H4 (cell line): ENCODE measurements around the gene GNRHR. TPM values are rescaled to one million over a fixed set of nuclear protein-coding genes. Genes with fewer than 3 reads are reported as not detected.
A peak's percentile ranks its signal among the peaks of the same experiment; 100 is the strongest.
"Not testable (repeated sequence)": the region's sequence is repeated elsewhere in the genome, so short reads cannot be mapped to it uniquely, and the experiment has no call there.

ENCODE experiments used
- DNase-seq: peaks from one replicate; pipeline ENCODE4 v3.0.0-alpha.2; 2015; ENCODE audit warnings: low spot score
- total RNA-seq: library from RNA; depleted of rRNA; stranded (reverse); fragments of >200 nt; shearing (Covaris generic); gene quantifications from 2 replicates; pipeline ENCODE4 v1.2.3, GENCODE V29; 2014

GNRHR gene
- total RNA-seq, 1 experiment from 2014 or later = not detected

- DNase-seq = no peak
Measured at GRCh38 chr4:67727124-67727850, 26.9 kb downstream of the GNRHR start.

GRCh38 chr4:67725981-67726380, 28.2 kb downstream of the GNRHR start:
- DNase-seq = no peak

GRCh38 chr4:67725132-67725531, 29.1 kb downstream of the GNRHR start:
- DNase-seq = no peak

- DNase-seq = no peak
Measured at GRCh38 chr4:67723949-67724348, 30.2 kb downstream of the GNRHR start.

GRCh38 chr4:67723341-67723740, 30.8 kb downstream of the GNRHR start:
- DNase-seq = no peak

GRCh38 chr4:67721770-67722597, 32.2 kb downstream of the GNRHR start:
- DNase-seq = peak; percentile 74

- no peak for DNase-seq
Measured at GRCh38 chr4:67721315-67721769, 32.8 kb downstream of the GNRHR start.

- no peak for DNase-seq
Measured at GRCh38 chr4:67719953-67720617, 34.1 kb downstream of the GNRHR start.

- DNase-seq = no peak
Measured at GRCh38 chr4:67718848-67719247, 35.3 kb downstream of the GNRHR start.

- DNase-seq = no peak
Measured at GRCh38 chr4:67717586-67717985, 36.6 kb downstream of the GNRHR start.

GRCh38 chr4:67714955-67715354, 39.2 kb downstream of the GNRHR start:
- DNase-seq = no peak

GRCh38 chr4:67714248-67714583, 40.0 kb downstream of the GNRHR start:
- DNase-seq = peak; percentile 19

GRCh38 chr4:67713529-67714247, 40.5 kb downstream of the GNRHR start:
- DNase-seq = no peak

- no peak for DNase-seq
Measured at GRCh38 chr4:67712650-67713528, 41.3 kb downstream of the GNRHR start.

- no peak for DNase-seq
Measured at GRCh38 chr4:67712000-67712625, 42.1 kb downstream of the GNRHR start.

GRCh38 chr4:67706682-67707081, 47.5 kb downstream of the GNRHR start:
- not testable (repeated sequence) for DNase-seq

GRCh38 chr4:67704843-67705242, 49.3 kb downstream of the GNRHR start:
- DNase-seq = no peak

- no peak for DNase-seq
Measured at GRCh38 chr4:67702166-67702565, 52.0 kb downstream of the GNRHR start.

GRCh38 chr4:67701517-67701850, 52.7 kb downstream of the GNRHR start:
- no peak for DNase-seq

GRCh38 chr4:67700738-67701516, 53.3 kb downstream of the GNRHR start, which contains the start of gene UBA6:
Gene UBA6 (minus strand): TSS chr4:67701155. CDS start chr4:67701119, 36 bp downstream.
- DNase-seq = peak; percentile 97
